IPS DF 4.7 (cell line): Measurements from ENCODE around the gene KRTAP6-2.

Source experiments
- DNase-seq: peaks from one replicate; pipeline ENCODE4 v3.0.0-alpha.2; 2013; ENCODE audit warnings: low spot score; ENCODE audit errors: extremely low read depth

The KRTAP6-2 gene, protein sequence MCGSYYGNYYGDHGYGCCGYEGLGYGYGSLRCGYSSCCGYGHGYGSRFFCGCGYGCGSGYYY

DNA sequence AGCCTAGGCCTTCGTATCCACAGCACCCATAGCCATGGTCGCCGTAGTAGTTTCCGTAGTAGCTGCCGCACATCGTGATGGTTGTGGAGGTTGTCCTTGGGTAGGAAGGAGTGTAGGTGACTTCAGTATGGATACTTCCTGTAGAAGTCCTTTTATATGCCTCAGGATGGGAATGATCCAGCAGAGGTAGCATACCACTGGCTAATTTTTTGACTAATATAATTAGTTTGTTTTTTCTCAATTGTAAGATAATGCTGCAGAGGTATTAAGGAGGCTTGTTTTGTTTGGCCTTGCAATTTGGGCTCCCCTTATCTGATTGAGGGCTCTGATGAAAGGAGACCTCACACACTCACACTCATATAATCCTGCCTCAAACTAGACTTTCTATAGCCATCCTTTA, at the start of gene KRTAP6-2:
TSS of gene KRTAP6-2 (minus strand) at position 101 of the 400 bp plus-strand sequence. CDS start at position 73, 28 bp downstream.
- DNase-seq = no peak

DNA sequence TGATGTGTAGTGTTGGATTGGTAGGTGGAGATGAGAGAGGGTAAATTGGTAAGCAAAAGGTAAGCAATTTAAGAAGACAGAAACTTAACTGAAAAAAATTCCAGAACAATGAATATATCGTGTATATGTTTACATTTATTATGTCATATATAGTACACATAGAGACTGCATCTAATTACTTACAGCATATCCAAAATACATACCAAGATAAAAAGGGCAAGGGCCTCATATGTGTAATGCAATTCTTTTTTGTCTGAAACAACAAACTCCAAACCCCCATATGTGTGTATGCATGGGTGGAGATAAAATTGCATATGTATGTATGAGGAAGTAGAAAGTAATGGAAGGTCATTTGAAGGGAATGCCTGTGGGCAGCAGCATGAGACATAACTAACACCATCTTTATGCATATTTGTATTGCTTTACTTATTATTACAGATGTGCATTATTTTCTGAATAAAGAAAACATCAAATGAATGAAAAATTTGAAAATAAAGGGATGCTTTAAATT, 48.3 kb upstream of the KRTAP6-2 start:
- no peak for DNase-seq

DNA sequence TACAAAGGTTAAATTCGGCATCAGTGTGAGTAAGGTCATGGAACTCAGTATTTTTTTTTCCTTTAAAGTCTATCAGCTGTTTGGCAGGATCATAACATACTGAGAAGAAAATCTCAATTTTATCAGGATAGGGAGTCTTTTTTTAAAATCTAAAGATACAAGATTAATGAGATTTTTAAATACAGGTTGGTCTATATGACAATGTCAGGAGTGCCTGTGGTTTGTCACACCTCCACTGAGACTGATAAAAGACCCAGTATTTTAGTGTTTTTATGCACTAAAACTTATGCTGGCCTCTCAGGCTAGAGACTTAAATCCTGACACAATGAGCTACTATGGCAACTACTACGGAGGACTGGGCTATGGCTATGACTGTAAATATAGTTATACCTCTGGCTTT, 43.9 kb upstream of the KRTAP6-2 start, which contains the start of gene KRTAP20-3:
TSS of gene KRTAP20-3 (plus strand) at position 301 of the 400 bp plus-strand sequence.
- no peak for DNase-seq

DNA sequence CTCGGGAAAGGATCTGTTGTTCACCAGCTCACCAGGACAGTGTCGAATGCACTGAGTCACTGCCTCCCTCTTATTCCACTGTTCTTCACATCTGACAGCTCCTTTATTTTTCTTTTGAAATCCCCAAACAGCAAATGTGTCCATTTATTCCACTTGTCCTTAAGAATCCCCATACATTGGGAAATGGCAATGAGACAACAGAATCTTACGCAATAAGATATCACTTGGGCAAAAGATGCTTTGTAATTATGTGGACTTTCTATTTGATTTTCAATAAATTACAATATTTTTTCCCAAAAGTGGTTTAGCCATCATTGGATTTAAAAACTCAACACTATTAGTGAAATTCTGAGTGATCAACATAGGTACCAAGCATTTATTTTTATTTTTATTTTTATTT, 40.0 kb upstream of the KRTAP6-2 start:
- DNase-seq = no peak

DNA sequence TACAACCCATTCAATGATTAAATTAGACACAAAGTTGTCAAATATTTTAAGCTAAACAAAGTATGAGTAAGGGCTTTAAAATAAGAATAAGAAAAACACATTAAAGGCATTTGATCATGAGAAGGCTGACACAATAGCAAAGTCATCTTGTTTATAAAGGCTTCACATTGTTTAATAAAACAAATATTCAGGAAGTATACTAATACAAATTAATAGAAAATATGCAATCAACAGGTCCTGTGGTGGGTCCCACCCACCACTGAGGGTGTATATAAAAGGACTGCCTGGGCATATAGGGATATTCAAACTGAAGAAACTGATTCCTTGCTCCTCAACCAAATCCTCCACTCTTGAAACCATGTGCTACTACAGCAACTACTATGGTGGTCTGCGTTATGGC, 36.2 kb upstream of the KRTAP6-2 start, which contains the start of gene KRTAP20-2:
TSS of gene KRTAP20-2 (plus strand) at position 301 of the 400 bp plus-strand sequence. CDS start at position 359, 58 bp downstream.
- no peak for DNase-seq

DNA sequence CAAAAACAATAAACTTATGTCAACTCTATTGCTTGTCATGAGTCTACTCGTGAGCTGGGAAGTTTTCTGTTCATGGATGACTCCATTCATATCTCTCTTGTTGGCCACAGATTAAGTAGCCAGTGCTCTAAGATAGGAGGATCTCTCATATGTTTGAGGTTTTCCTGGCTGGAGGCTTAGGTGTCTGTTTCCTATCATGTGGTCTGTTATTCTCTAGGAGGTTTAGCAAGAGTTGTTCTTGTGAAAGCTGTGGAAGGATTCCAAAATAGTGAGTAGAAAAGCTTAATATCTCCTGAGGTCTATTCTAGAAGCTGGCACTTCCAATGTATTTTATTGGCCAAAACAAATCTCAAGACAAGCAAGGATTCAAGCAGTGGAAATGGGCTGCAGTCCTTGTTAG, 30.5 kb upstream of the KRTAP6-2 start:
- DNase-seq = no peak

DNA sequence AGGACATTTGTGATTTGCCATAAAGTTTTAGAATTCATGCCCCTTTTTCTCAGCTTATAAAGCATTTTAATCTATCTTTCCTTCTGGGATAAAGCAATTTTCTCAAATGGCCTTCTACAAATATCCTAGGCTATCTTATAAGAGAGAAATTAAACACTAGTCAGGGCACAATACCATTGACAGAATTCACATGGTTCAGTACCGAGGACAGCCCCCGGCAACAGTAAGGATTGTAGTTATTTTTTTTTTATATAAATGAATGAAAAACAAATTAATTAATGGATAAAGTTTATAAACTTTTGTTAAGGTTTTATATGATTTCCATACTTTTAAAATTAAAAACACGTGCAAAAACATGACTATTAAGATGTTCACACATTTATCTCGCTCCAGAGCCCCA, 29.4 kb upstream of the KRTAP6-2 start:
- DNase-seq = no peak

DNA sequence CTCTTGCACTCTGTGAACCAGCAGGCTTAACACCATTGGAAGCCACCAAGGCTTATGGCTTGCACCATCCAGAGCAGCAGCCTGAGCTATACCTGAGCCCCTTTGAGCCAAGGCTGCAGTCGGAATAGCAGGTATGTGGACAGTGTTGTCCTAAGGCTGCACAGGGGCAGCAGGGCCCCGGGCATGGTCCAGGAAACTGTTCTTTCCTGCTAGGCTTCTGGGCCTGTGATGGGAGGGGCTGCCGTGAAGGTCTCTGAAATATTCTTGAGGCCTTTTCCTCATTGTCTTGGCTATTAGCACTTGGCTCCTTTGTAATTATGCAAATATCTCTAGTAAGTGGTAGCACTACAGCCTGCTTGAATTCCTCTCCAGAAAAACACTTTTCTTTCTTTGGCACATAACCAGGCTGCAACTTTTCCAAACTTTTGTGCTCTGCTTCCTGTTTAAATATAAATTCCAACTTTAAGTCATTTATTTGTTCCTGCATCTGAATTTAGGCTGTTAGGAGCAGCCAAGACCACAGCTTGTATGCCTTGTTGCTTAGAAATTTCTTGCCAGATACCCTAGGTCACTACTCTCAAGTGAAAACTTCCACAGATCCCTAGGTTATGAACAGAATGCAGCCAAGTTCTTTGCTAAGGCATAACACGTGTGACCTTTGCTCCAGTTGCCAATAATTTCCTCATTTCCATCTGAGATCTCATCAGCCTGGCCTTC, 26.9 kb upstream of the KRTAP6-2 start:
- DNase-seq = no peak

DNA sequence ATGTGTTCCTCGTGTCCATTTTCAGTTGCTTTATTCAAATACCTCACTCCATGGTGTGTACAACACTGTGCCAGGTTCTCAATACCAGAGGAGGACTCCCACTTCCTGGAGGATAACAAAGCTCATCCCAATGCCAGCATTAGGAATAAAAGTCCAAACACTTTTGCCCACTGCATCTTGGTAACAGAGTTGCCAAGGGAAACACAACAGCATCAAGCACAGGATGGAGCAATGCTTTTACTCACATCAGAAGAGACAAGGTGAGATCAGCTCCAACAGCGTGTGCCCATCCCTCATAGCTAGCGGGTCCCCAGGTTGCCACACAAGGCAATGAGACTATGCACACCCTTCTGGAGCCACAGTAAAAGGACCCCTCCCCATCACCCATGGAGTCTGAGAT, 24.7 kb upstream of the KRTAP6-2 start:
- DNase-seq = no peak

DNA sequence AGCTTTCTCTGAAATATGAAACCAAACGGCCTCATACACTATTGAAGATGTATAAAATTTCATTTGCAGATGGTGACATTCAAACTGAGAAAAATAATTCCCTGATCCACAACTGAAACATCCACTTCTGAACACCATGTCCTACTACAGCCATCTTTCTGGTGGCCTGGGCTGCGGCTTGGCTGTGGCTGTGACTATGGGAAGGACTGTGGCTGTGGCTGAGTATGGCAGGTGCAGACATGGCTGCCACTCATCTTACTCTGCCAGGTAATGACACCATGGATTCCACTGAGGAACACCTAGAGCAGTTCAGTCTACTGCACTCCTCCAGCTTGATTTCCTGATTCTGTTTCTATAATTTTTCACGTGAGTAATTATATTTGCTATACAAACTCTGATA, 21.8 kb upstream of the KRTAP6-2 start, which contains the start of gene KRTAP20-4:
TSS of gene KRTAP20-4 (plus strand) at position 106 of the 400 bp plus-strand sequence.
- DNase-seq = no peak

DNA sequence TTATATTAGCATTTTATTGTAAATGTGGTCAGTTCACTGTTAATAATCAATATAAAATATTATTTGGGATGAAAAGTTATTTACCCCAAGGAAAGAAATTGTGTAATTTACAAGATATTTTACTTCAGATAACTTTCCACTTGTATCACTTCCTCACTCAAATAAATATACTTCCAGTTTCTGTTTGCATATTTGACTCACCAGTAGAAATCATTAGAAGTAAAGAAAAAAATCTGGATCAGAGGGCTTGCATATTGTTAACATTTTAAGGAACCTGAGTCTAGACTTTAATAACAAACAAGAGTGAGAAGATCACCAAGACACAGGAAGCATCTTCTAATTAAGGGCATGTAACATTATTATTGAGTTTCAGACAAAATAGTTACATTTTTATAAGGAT, 21.4 kb upstream of the KRTAP6-2 start:
- no peak for DNase-seq

DNA sequence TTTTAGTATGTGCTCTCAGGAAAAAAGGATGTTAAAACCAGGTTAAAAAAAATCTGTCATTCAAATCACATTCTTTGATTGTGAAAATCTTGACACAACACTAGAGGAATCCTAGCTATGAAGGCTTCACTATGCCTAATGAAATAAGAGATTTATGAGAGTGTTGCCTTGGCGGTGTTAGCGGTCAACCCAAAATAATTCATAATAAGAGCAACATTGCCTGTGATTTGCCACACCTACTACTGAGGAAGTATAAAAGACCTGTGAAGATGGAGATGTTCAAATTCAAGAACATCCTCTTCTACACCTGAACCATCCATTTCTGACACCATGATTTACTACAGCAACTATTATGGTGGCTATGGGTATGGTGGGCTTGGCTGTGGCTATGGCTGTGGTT, 17.4 kb upstream of the KRTAP6-2 start, which contains the start of gene KRTAP20-1:
TSS of gene KRTAP20-1 (plus strand) at position 301 of the 400 bp plus-strand sequence. CDS start at position 331, 30 bp downstream.
- no peak for DNase-seq

DNA sequence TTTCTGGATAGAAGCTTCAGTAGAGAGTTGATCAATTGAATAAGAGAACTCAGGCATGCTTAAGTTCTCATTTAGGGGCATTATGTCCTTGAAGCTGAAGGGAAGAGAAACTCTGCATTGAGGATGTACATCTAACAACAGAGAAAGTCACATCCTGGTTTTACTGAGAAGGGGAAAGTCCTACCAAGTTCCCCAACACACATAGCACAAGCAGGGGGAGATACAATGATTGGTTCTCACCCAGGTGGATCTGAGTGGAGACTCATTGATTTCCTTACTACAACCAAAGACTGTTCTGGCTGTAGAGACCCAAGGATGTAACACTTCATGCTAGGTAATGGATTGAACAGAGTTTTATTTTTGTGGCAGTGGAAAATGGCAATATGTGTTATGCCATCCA, 16.5 kb upstream of the KRTAP6-2 start:
- no peak for DNase-seq

DNA sequence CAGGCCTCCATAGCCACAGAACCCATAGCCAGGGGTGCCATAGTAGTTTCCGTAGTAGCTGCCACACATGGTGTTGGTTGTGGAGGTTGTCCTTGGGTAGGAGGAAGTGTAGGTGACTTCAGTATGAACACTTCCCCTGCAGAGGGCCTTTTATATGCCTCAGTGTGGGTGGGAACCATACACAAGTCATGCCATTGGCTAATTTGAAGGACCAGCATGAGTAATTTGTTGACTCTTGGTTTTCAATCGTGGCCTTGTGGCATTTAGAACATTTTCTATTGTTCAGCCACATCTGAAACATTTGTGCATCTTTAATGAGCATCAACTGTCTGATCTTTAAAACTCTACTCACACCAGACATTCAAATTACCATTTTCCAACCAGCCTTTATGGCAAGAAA, 15.1 kb upstream of the KRTAP6-2 start, which contains the start of gene KRTAP6-1:
TSS of gene KRTAP6-1 (minus strand) at position 95 of the 400 bp plus-strand sequence. CDS start at position 69, 26 bp downstream.
- DNase-seq = no peak

DNA sequence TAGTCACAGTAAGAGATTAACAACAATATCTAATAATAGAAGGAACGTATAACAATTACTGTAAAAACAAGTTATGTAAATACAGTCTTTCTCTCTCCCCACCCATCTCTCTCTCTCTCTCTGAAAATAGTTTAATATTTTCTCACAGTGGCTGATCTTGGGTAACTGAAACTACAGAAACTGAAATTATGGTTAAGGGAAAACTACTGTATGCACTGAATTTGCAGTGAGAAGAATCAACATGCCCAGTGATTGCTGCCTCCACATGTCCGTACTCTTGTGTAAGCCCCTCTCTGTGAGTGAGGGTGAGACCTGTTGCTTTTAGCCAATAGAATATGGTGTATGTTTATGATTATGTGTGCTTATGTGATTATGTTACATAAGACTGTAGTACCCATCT, 13.4 kb upstream of the KRTAP6-2 start:
- no peak for DNase-seq

DNA sequence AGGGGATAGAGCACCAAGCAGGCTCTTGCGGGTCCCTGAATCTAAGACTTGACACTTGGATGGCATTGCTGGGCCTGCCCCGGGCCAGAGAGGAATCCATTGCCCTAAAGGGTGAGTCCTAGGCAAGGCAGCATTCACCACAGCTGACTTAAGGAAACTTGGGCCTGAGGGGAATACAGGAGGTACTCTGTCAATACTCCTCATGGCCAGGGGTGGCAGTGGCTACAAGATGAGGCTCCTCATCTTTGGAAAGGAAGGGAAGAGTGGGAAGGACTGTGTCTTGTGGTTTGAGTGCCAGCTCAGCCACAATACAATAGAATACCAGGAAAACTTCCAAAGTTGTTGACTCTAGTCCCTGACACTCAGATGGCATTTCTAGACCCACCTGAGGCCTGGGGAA, 7.3 kb upstream of the KRTAP6-2 start:
- peak; percentile 3 for DNase-seq

DNA sequence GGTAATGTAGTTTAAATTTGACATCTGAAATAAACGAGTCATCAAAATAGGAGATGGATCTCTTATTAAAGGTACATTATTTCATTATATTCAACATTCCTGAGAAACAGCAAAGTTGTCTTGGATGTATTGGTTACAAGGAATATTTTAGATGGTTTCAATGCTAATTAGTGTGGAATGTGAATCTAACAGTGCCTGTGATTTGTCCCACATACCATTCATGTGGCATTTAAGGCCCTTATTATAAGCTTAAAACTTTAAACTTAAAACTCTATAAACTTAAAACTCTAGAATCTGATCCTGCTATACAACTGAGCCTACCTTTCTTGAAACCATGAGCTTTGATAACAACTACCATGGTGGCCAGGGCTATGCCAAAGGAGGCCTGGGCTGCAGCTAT, 2.1 kb upstream of the KRTAP6-2 start, which contains the start of gene KRTAP22-1:
TSS of gene KRTAP22-1 (plus strand) at position 301 of the 400 bp plus-strand sequence.
- no peak for DNase-seq

DNA sequence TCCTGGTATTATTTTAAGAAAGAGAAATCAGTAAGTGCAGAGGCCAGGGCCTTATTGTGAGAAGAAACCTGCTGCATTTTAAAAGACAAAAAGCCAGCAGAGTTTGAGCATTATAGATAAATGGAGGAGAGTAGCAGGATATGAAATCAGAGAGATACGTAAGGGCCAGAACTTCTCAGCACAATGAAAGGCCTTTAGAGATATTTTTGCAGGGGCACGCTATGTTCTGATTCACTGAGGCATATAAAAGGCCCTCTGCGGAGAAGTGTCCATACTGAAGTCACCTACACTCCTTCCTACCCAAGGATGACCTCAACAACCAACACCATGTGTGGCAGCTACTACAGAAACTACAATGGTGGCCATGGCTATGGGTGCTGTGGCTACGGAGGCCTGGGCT, 6.6 kb downstream of the KRTAP6-2 start, which contains the start of gene KRTAP6-3:
TSS of gene KRTAP6-3 (plus strand) at position 301 of the 400 bp plus-strand sequence. CDS start at position 307, 6 bp downstream.
- no peak for DNase-seq

DNA sequence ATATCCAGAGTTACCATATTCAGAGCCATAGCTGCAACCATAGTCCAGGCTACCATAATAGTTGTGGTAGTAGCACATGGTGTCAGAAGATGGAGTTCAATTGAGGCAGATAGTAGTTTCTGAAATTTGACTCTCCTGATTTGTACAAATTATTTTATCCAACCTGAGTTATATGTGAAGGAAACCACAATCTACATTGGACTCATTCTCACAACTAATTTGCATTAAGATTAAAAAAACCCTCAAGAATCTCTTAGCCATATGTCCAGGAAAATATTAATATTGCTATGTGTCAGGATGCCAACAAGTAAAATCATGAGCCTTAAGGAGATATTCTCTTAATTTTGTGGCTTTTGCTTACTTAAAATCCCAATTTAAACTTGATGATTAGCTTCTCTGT, 8.4 kb downstream of the KRTAP6-2 start, which contains the start of gene KRTAP22-2:
TSS of gene KRTAP22-2 (minus strand) at position 101 of the 400 bp plus-strand sequence.
- DNase-seq = no peak

DNA sequence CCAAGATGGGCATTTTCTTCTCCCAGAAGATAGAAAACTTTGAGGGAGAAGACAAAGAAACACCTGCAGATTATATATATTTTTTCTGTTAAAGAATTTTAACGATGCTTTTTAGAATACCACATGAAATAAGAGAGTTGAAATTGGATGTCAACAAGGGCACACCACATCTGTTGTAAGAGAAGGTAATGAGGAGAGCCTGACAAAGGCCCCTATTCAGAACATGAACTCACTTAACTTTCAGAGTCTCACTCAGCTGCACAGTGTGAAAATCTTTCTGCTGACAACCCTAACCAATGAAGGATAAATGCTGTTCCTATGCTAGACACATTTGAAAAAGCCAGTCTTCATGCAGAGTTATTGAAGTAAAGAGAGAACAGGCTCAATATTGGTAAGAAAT, 15.8 kb downstream of the KRTAP6-2 start:
- DNase-seq = no peak

DNA sequence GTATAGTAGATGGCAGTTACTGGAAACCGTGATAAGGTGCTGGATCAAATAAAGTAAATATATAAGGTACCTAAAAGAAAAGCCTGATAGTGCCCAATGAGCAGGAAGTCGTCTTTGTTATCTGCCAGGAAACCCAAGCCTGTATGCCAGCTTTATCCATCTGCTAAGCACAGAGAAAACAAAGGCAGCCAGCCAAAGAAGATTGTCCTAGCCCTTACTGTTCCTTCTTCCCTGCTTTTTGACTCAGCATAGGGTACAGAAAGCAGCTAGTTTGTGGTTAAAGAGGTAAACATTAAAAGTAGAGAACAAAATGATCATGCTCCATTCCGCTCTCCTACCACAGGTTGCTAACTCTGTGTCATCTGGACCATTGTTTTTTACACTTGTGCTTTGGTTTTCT, 18.6 kb downstream of the KRTAP6-2 start:
- no peak for DNase-seq

DNA sequence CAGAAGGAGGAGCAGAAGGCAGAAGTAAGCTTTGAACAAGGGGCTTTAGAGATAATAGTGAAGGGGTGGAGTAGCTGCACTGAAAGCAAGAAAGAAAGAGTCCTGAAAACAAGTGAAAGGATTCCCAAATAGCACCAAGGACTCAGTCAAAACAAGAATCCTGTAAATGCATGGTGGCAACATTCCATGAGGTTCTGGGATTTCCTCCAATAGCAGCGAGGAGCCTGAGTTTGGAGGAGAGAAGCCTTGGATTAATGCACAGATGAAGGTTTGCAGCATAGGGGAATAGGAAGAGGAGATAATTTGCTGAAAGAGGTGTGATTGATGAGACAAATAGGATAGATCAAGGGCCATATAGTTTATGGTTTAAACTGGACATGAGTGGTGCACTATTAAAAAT, 19.4 kb downstream of the KRTAP6-2 start:
- DNase-seq = no peak
